ENCODE results near the gene SHANK1.
A peak's percentile ranks its signal among the peaks of the same experiment; 100 is the strongest.
"Not testable (repeated sequence)": the region's sequence is repeated elsewhere in the genome, so short reads cannot be mapped to it uniquely, and the experiment has no call there.

The SHANK1 gene

DNA sequence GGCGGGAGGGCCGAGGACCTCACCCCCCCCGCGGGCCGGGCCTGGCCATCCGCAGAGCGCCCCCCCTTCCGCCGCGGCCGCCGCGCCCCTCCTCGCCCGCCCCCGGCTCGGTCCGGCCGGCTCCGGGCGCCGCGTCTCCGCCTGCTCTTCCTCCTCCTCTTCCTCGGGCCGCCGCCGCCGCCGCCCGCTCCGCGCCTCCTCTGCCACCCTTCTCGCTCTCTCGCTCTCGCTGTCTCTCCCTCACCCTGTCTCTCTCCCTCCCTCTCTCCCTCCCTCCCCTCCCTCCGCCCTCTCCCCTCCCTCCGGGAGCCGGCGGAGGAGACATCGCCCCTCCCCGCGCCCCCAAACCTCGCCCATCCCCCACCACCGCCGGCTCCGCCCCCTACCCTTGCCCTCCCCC is at the start of gene SHANK1:
TSS of gene SHANK1 (minus strand) at position 237 of the 400 bp plus-strand sequence. CDS start 2,883 bp downstream, outside the sequence.
- no peak for DNase-seq

DNA sequence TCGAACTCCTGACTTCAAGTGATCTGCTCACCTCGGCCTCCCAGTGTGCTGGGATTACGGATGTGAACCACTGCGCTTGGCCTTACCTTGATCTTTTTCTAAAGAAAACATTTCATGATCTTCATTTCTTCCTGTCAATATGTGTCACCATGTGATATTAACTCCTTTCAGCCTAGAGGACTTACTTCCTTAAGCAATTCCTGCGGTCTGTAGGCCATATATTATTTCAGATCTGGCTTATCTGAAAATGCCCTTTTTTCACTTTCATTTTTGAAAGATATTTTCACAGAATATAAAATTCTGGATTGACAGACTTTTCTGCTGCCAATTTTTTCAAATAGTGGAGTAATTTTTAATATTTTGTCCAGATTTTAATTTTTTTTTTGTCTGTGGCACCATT is 48.7 kb upstream of the SHANK1 start:
- no peak for DNase-seq

DNA sequence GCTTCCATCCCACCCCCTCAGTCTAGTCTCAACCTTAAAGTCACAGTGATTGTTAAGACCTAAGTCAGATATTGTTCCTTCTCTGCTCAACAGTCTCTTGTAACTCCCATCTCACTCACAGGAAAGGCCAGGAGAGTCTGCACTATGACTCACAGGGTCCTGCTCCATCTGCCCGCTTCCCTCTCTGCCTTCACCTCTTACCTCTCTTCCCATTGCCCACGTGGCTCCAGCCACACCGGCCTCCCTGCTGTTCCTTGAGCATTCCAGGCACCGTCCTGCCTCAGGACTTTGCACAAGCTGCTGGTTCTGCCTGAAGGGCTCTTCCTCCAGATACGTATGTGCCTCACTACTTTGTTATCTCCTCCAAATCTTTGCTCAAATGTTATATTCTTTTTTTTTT is 47.7 kb upstream of the SHANK1 start:
- not testable (repeated sequence) for DNase-seq

DNA sequence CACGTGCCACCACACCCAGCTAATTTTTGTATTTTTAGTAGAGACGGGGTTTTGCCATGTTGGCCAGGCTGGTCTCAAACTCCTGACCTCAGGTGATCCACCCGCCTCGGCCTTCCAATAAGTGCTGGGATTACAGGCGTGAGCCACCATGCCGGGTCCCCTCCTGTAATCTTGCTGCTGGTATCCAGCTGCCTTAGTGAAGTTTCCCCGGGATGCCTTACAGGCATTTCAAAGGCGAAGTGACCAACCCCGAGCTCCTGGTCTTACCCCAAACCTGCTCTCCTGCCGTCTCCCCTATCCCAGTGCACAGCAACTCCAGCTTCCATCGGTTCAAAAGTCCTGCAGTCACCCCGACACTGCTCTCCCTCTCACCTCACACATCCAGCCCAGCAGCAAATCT is 47.1 kb upstream of the SHANK1 start:
- not testable (repeated sequence) for DNase-seq

DNA sequence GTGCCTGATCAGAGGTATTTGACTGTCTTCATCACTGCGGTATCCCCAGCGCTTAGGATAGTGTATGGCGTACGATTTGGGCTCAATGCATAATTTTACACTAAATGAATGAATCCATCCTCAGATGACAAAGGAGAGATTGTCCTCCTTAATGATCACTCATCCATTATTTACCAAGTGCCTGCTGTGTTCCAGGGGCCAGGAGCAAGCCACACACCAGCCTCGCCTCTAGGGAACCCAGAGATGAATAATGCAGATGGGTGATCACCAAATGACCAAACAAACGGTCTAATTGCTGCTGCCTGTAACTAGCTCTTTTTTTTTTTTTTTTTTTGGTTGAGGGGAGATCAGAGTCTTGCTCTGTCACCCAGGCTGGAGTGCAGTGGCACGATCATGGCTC is 44.8 kb upstream of the SHANK1 start:
- no peak for DNase-seq

DNA sequence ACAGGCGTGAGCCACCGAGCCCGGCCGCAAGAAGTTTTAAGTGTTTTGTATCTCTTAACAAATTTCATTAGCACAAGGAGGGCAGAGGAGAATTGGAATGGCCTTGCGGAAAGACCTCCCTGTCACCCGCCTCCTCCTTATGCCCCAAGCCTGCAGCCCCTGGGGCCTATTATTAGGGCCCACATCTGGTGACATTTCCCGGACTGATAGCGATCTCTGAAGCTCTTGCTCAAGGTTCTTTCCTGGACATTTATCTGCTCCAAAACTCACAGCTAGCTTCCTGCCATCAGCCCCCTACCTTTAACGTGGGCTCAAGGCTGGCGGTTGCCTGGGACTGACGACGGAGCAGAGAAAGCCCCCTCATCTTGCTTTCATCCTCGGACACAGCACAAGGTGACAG is 43.9 kb upstream of the SHANK1 start:
- not testable (repeated sequence) for DNase-seq

DNA sequence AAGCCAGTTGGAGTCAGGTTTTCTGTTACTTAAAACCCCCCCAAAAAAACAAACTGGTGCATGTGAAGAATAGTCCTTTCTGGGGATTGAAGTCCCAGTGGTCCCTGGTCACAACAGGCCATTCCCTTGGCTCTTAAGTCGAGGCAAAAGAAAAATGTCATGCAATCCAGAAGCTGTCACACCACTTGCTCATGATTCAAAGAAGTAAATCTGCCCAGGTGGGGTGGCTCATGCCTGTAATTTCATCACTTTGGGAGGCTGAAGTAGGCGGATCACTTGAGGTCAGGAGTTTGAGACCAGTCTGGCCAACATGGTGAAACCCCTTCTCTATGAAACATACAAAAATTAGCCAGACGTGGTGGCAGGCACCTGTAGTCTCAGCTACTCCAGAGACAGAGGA is 41.9 kb upstream of the SHANK1 start:
- not testable (repeated sequence) for DNase-seq

DNA sequence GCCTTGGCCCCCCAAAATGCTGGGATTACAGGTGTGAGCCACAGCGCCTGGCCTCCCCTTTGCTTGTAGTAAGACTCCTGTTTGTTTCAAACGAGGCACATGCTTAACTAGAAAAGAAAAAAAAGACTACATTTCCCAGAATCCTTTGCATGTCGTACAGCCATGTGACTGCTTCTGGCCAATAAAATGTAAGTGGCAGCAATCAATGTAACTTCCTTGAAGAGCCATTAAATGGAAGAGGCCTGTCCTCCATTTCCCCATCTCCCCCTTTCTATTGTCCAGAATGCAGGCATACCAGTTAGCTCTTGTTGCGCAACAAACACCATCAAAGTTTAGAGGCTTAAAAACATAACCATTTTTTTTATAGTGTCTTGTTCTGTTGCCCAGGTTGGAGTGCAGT is 40.3 kb upstream of the SHANK1 start:
- peak in 1 of 2 donors; percentile 23 for DNase-seq

DNA sequence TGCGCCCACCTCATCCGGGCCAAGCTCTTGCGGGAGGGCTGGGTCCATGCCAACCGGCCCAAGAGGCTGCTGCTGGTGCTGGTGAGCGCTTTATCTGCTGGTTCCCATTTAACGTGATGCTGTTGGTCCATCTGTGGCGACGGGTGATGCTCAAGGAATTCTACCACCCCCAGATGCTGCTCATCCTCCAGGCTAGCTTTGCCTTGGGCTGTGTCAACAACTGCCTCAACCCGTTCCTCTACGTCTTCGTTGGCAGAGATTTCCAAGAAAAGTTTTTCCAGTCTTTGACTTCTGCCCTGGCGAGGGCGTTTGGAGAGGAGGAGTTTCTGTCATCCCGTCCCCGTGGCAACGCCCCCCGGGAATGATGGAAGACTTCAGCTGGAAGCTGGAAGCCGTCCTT is 39.5 kb upstream of the SHANK1 start:
- not testable (repeated sequence) for DNase-seq

DNA sequence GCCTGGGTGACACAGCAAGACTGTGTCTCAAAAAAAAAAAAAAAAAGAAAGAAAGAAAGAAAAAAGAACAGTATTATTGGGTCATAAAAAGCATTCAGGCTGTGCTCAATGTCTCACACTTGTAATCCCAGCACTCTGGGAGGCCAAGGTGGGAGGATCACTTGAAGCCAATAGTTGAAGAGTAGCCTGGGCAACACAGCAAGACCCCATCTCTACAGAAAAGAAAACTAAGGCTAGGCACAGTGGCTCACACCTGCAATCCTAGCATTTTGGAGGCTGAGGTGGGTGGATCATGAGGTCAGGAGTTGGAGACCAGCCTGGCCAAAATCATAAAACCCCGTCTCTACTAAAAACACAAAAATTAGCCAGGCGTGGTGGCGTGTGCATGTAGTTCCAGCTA is 38.0 kb upstream of the SHANK1 start:
- DNase-seq = not testable (repeated sequence)

DNA sequence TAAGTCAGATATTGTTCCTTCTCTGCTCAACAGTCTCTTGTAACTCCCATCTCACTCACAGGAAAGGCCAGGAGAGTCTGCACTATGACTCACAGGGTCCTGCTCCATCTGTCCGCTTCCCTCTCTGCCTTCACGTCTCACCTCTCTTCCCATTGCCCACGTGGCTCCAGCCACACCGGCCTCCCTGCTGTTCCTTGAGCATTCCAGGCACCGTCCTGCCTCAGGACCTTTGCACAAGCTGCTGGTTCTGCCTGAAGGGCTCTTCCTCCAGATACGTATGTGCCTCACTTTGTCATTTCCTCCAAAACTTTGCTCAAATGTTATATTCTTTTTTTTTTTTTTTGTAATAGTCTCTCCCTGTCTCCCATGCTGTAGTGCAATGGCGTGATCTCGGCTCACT is 36.6 kb upstream of the SHANK1 start:
- DNase-seq = not testable (repeated sequence)

DNA sequence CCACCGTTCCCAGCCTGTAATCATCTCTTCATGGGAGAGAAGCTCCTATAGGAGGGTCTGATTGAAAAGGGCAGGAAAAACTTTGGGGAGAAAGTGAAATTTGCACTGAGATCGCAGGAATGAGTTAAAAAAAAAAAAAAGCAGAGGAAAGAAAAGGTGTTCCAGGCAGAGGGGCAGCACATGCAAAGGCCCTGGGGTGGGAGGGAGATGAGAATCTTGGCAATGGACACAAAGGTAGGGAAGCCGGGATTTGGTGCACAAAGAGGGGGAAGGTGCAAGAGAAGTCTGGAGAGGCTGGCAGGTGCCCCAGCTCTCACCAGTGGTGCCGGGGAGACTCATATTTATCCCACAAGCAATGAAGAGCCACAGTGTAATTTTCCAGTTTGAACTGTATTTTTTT is 34.3 kb upstream of the SHANK1 start:
- no peak for DNase-seq

DNA sequence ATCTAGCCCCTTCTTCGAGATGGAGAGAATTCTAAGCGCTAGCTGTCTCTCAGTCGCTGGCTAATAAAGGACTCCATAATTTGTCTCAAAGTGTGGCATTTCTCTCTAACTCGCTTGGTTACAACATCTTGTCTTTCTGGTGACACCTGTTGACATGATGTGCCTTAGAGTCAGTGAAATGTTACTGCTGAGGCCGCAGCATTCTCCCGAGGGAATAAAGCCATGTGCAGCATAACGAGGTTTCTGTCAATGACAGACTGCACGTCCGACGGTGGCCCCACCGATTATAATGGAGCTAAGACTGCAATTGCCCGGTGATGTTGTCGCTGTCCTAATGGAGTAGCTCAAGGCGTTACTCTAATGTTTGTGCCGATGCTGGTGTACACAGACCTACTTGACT is 30.4 kb upstream of the SHANK1 start:
- no peak for DNase-seq

DNA sequence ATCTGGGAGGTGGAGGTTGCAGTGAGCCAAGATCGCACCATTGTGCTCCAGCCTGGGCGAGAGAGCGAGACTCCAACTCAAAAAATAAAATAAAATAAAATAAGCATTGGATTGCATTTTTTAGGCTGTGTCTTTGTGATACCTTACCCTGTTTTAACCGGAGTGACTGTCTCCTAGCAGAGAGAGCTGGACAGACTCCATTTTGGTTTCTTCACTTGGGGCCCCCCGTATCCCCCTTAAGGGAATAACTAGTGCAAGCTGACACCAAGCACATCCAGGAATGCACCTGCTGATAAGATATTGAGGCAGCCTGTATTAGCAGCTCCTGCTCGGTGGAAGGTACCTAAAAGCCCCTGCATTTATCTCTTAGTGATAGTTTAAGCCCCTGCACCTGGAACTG is 29.9 kb upstream of the SHANK1 start:
- no peak for DNase-seq

DNA sequence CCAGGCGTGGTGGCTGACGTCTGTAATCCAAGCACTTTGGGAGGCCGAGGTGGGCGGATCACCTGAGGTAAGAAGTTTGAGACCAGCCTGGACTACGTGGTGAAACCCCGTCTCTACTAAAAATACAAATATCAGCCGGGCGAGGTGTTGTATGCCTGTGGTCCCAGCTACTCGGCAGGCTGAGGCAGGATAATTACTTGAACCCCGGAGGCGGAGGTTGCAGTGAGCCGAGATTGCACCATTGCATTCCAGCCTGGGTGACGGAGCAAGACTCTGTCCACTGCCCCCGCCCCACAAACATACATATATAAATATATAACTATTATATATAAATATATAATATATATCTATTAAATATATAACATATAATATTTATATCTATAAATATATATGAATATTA is 27.5 kb upstream of the SHANK1 start:
- not testable (repeated sequence) for DNase-seq

DNA sequence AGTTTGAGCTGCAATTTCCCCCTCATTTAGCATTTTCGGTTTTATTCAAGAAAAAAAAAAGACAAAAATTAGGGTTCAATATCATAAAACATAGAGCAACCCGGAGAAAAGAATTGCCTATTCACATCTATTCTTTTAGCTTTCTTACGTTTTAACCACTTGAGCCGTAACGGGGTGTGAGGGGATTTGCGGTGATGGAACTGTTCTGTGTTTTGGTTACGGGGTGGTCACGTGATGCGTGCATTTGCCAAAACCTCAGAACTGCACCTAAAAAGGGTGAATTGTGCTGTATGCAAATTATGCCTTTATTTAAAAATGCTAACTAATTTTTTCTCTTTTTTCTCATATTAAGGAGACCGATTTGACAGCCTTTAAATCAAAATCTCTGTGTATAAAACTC is 25.6 kb upstream of the SHANK1 start:
- DNase-seq = no peak

DNA sequence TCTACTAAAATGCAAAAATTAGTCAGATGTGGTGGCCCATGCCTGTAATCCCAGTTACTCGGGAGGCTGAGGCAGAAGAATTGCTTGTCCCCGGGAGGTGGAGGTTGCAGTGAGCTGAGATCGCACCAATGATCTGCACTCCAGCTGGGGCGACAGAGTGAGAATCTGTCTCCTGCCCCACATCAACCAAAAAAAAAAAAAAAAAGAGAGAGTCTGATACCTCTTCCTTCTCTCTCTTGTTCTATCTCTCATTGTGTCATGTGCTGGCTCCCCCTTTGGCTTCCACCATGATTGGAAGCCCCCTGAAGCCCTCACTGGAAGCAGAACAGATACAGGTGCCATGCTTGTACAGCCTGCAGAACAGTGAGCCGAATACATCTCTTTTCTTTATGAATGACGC is 23.9 kb upstream of the SHANK1 start:
- no peak for DNase-seq

DNA sequence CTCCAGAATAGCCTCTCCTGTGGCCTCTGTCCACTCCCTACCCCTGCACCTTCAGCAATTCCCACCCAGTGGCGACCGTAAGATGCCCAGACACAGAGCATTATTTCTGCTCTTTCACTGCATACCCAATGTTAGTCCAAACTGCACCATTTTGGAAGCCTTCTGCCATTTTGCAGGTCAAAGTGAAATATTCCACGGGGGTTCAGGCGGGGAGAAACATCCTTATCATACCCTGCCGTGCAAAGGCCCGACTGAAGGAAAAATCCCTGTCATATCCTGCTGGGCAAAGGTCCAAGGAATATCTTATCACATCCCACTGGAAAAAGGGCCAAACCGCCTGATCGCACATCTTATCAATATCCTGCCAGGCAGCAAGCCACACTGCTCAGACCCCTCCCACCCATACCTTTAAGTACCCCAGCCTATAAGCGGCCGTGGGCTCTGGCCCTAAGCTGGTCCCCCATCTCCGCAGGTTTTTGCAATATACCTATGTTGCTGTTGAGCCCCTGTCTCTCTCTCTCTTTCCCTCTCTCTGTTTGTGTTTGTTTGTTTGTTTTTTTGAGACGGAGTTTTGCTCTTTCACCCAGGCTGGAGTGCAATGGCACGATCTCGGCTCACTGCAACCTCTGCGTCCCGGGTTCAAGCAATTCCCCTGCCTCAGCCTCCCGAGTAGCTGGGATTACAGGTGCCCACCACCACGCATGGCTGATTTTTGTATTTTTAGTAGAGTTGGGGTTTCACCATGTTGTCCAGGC is 21.8 kb upstream of the SHANK1 start:
- DNase-seq = no peak

DNA sequence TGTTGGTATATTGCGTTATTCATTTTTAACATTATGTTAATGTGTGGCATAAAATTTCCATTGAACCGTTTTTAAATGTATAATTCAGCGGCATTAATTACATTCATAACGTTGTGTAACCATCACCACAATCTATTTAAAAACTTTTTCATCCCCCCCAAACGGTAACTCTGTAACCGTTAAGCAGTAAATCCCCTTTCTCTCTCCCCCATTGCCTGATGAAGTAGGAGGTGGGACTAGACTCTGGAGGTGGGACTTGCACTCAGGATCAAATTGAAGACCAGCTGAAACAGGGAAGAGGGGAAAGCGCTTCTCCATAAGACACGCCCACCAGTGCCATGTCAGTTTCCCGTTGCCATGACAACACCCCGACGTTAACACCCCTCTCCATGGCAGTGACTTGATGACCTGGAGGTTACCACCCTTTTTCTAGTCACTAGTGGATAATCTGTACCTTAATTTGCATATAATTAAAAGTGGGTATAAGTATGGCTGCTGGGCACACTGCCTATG is 20.4 kb upstream of the SHANK1 start:
- no peak for DNase-seq

DNA sequence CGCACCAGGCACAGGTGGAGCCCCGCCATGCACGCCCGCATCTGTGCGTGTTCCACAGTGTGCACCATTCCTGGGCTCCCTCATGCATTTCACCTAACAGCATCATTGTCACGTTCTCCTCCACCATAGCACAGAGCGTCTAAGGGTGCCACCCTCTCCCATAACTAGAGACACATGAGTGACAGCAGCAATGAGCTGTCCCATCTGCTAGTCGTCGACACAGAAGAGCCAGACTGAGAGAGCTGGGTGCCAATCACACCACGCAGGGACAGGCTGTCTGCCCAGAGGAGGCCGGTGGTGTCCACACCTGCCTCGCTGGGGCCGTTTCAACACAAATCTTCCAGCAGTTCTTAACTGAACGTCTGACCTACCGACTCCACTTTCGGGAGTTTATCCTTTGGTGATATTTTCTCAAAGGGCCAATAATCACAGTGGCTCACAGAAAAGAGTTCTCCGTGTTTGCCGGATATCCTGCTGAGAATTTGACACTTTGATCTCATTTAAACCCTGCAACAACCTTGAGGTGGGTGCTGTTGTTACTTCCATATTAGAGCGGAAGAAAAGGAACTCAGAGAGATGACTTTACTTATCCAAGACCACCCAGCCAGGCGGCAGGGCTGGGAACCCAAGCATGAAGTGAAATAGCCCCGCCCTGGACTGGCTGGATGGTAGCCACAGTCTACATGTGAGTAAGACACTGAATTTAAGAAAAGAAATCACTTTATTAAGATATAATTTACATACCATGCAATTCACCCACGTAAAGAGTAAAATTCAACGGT is 19.7 kb upstream of the SHANK1 start:
- DNase-seq = no peak

DNA sequence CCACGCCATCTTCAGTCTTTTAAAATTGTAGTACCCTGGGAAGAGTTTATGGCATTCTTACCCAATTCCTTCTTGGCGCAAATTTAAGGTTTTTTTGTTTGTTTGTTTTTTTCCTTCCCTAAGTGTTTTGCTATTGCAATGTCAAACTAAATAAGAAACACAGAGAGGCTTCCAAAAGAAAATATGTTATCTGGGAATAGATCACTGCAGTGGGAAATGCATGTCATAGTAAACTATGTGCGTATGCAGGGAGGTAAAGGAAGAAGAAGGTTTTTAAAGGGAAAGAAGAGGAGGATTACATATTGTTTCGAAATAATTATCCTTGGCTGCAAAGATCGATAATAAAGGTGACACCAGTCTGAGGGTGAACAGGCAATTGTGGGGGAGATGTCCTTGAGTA is 16.7 kb upstream of the SHANK1 start:
- no peak for DNase-seq

DNA sequence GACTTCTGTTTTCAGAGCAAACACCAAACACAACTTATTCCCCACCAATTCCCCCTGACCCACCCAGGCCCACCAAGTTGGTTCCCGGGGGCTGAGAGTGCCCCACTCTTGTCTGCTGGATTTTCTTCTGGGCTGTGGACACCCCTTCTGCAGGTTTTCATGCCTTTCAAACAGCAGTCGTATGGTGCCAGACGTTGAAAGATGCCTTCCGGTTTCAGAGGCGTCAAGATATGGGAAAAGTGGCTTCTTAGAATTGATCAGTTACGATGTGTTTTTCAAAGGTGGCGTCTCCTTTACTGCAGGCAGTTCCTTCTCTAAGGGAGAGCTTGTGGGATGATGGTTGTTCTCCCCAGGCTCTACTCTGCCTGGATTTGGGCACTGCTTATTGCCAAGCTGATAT is 16.3 kb upstream of the SHANK1 start:
- no peak for DNase-seq

DNA sequence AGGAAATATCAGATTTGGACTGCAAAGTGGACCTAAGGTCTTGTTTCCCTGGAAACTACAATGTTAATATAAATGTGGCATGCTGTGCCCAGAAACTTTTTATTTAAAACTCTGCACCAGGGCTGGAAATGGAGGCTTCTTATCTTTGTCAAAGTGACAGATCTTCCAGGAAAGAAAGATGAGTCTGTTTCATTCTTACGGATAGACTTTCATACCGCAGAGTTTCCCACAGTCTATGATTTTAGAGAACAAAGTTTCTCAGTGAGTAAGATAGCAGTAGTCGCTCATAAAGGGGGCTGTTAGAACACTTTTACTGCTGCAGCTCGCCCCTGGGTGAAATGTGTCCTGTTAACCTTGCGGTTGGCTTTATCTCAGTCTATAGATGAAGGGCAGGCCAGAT is 10.3 kb upstream of the SHANK1 start:
- no peak for DNase-seq

DNA sequence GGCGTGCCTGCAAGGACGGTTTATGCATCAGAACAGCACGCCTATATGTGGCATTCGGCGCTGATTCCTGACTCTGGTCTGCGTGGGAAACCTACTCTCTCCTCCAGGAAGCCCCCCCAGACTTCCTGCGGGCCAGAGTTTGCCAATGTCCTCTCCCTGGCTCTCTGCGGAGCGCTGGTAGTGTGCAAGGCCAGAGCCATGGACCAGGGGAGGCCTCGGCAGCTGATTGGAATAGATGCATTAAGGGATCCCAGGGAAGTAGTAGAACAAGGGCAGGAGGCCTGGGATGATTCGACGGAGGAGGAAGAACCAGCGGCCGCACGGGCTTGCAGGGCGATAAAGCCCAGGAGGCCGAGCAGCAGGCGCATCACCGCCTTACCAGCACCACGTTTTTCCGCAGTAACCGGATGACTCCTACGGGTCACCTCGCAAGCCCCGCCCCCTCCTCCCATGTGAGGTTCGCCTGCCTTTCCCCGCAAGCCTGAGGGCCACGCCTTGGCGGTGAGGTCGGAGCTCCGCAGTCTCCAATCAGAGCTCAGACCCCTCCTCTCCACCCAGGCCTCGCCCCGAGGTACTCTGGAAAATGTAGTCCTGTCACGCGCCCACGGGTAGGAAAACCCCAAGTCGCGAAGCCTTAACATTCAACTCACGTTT is 8.6 kb upstream of the SHANK1 start:
- DNase-seq = peak; percentile 65 to 92

All from CD4-positive, alpha-beta T cell treated with Interleukin-4 for 1 hour (primary cell).